Gastroesophageal sphincter (tissue), 3 donors: ENCODE data around the gene TCAIM.

ENCODE experiments used
- POLR2A ChIP-seq, 2 donors: fragments of 450-650 bp; IDR thresholded peaks; one replicate each; pipeline ENCODE4 v1.6.1; 2017; ENCODE audit warnings: antibody characterized with exemption in 2 of 2, mild to moderate bottlenecking in 2 of 2, moderate library complexity in 1 of 2
- POLR2AphosphoS5 ChIP-seq: sonication (generic); formaldehyde crosslinking; IDR thresholded peaks from one replicate; pipeline ENCODE4 v1.6.1; 2017; ENCODE audit warnings: antibody characterized with exemption
- TF ChIP-seq, protein P1 (sequence below), 4 experiments: fragments of 200-600 bp in 2 of 4; fragments of 450-650 bp in 2 of 4; sonication (generic) in 1 of 4; IDR thresholded peaks; one replicate each; pipeline ENCODE4 v1.5.1; 2017 to 2019; ENCODE audit warnings: antibody characterized with exemption in 4 of 4, mild to moderate bottlenecking in 2 of 4, moderate library complexity in 2 of 4

- TF ChIP-seq, protein P1, sequence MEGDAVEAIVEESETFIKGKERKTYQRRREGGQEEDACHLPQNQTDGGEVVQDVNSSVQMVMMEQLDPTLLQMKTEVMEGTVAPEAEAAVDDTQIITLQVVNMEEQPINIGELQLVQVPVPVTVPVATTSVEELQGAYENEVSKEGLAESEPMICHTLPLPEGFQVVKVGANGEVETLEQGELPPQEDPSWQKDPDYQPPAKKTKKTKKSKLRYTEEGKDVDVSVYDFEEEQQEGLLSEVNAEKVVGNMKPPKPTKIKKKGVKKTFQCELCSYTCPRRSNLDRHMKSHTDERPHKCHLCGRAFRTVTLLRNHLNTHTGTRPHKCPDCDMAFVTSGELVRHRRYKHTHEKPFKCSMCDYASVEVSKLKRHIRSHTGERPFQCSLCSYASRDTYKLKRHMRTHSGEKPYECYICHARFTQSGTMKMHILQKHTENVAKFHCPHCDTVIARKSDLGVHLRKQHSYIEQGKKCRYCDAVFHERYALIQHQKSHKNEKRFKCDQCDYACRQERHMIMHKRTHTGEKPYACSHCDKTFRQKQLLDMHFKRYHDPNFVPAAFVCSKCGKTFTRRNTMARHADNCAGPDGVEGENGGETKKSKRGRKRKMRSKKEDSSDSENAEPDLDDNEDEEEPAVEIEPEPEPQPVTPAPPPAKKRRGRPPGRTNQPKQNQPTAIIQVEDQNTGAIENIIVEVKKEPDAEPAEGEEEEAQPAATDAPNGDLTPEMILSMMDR (IDR thresholded peaks at IDR 0.05) = no peak
- no peak for TF ChIP-seq POLR2AphosphoS5
- no peak for TF ChIP-seq POLR2A (IDR thresholded peaks at IDR 0.05)
Observed at GRCh38 chr3:44455318-44455717, 116.8 kb downstream of the TCAIM start.
